ENCODE measurements around the gene WDR35.

WDR35 gene

GRCh38 chr2:19990416-19990728 is 467 bp upstream of the WDR35 start:
- Histone ChIP-seq H3K4me1 (peaks cover 6% of the 10 kb centered on the region), H3K27me3 (ENCODE audit: control insufficient read depth, insufficient read depth, low read length) (no peaks in the 10 kb centered on the region), H3K36me3 (ENCODE audit: control insufficient read depth, insufficient read depth, low read length) (no peaks in the 10 kb centered on the region), H3K27ac (peak overlapping the region; percentile 0), H3K4me3 (ENCODE audit: low read depth, low read length) (peak overlapping the region; percentile 91), H3K4me2 (ENCODE audit: low read length) (peak overlapping the region; percentile 97), H3K79me2 (peaks cover 5% of the 10 kb centered on the region), H2AFZ (peak overlapping the region; percentile 94), H3K9me3 (ENCODE audit: control insufficient read depth, low read length) (no peaks in the 10 kb centered on the region), H3K9ac (no peak overlapping the region)
- TF ChIP-seq CTCF (IDR thresholded peaks at IDR 0.05) = no peak

GRCh38 chr2:19989342-19989666 is 601 bp downstream of the WDR35 start:
- Histone ChIP-seq H3K79me2 (peaks cover 5% of the 10 kb centered on the region), H3K27ac (peak overlapping the region; percentile 33), H3K4me2 (ENCODE audit: low read length) (peak overlapping the region; percentile 97), H3K27me3 (ENCODE audit: control insufficient read depth, insufficient read depth, low read length) (no peaks in the 10 kb centered on the region), H3K4me1 (peaks cover 6% of the 10 kb centered on the region), H2AFZ (peak overlapping the region; percentile 94), H3K4me3 (ENCODE audit: low read depth, low read length) (peak overlapping the region; percentile 91), H3K36me3 (ENCODE audit: control insufficient read depth, insufficient read depth, low read length) (no peaks in the 10 kb centered on the region), H3K9ac (no peak overlapping the region), H3K9me3 (ENCODE audit: control insufficient read depth, low read length) (no peaks in the 10 kb centered on the region)
- TF ChIP-seq CTCF (IDR thresholded peaks at IDR 0.05) = no peak

GRCh38 chr2:19988600-19988999 is 1.3 kb downstream of the WDR35 start:
- Histone ChIP-seq H3K9ac (no peak overlapping the region), H2AFZ (no peak overlapping the region), H3K4me3 (ENCODE audit: low read depth, low read length) (peak overlapping the region; percentile 91), H3K27me3 (ENCODE audit: control insufficient read depth, insufficient read depth, low read length) (no peaks in the 10 kb centered on the region), H3K4me2 (ENCODE audit: low read length) (peak overlapping the region; percentile 97), H3K36me3 (ENCODE audit: control insufficient read depth, insufficient read depth, low read length) (no peaks in the 10 kb centered on the region), H3K9me3 (ENCODE audit: control insufficient read depth, low read length) (no peaks in the 10 kb centered on the region), H3K79me2 (peaks cover 5% of the 10 kb centered on the region), H3K4me1 (peaks cover 6% of the 10 kb centered on the region), H3K27ac (no peak overlapping the region)
- no peak for TF ChIP-seq CTCF (IDR thresholded peaks at IDR 0.05)

GRCh38 chr2:19987936-19988335 is 2.0 kb downstream of the WDR35 start:
- H3K4me2 ChIP-seq (ENCODE audit: low read length) = no peak overlapping the region
- no peak overlapping the region for H3K9ac ChIP-seq
- no peak overlapping the region for H2AFZ ChIP-seq
- H3K79me2 ChIP-seq = peaks cover 5% of the 10 kb centered on the region
- H3K4me3 ChIP-seq (ENCODE audit: low read depth, low read length) = no peak overlapping the region
- H3K27me3 ChIP-seq (ENCODE audit: control insufficient read depth, insufficient read depth, low read length) = no peaks in the 10 kb centered on the region
- peaks cover 6% of the 10 kb centered on the region for H3K4me1 ChIP-seq
- H3K9me3 ChIP-seq (ENCODE audit: control insufficient read depth, low read length) = no peaks in the 10 kb centered on the region
- H3K36me3 ChIP-seq (ENCODE audit: control insufficient read depth, insufficient read depth, low read length) = no peaks in the 10 kb centered on the region
- no peak overlapping the region for H3K27ac ChIP-seq
- TF ChIP-seq CTCF (IDR thresholded peaks at IDR 0.05) = no peak

GRCh38 chr2:19982268-19982667 is 7.6 kb downstream of the WDR35 start:
- no peaks in the 10 kb centered on the region for H3K27me3 ChIP-seq (ENCODE audit: control insufficient read depth, insufficient read depth, low read length)
- TF ChIP-seq CTCF (IDR thresholded peaks at IDR 0.05) = no peak
- no peak overlapping the region for H3K4me2 ChIP-seq (ENCODE audit: low read length)
- no peak overlapping the region for H3K4me3 ChIP-seq (ENCODE audit: low read depth, low read length)
- no peak overlapping the region for H3K9ac ChIP-seq
- no peaks in the 10 kb centered on the region for H3K9me3 ChIP-seq (ENCODE audit: control insufficient read depth, low read length)
- H3K4me1 ChIP-seq = no peaks in the 10 kb centered on the region
- H3K36me3 ChIP-seq (ENCODE audit: control insufficient read depth, insufficient read depth, low read length) = no peaks in the 10 kb centered on the region
- H3K79me2 ChIP-seq = no peaks in the 10 kb centered on the region
- H2AFZ ChIP-seq = no peak overlapping the region
- no peak overlapping the region for H3K27ac ChIP-seq

Measured in parathyroid adenoma (tissue), 2 donors.